Measurements from ENCODE around the gene TRIM13.

TRIM13 gene

DNA sequence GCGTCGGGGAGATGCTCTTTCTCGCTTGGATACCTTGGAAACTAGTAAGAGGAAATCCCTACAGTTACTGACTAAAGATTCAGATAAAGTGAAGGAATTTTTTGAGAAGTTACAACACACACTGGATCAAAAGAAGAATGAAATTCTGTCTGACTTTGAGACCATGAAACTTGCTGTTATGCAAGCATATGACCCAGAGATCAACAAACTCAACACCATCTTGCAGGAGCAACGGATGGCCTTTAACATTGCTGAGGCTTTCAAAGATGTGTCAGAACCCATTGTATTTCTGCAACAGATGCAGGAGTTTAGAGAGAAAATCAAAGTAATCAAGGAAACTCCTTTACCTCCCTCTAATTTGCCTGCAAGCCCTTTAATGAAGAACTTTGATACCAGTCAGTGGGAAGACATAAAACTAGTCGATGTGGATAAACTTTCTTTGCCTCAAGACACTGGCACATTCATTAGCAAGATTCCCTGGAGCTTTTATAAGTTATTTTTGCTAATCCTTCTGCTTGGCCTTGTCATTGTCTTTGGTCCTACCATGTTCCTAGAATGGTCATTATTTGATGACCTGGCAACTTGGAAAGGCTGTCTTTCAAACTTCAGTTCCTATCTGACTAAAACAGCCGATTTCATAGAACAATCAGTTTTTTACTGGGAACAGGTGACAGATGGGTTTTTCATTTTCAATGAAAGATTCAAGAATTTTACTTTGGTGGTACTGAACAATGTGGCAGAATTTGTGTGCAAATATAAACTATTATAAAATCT lies 15.7 kb downstream of the TRIM13 start:
- no peak overlapping the region for H3K4me3 ChIP-seq (ENCODE audit: control insufficient read depth, low read depth, low read length)
- DNase-seq (ENCODE audit: low read depth) = peak; percentile 23
- TF ChIP-seq, protein P1, sequence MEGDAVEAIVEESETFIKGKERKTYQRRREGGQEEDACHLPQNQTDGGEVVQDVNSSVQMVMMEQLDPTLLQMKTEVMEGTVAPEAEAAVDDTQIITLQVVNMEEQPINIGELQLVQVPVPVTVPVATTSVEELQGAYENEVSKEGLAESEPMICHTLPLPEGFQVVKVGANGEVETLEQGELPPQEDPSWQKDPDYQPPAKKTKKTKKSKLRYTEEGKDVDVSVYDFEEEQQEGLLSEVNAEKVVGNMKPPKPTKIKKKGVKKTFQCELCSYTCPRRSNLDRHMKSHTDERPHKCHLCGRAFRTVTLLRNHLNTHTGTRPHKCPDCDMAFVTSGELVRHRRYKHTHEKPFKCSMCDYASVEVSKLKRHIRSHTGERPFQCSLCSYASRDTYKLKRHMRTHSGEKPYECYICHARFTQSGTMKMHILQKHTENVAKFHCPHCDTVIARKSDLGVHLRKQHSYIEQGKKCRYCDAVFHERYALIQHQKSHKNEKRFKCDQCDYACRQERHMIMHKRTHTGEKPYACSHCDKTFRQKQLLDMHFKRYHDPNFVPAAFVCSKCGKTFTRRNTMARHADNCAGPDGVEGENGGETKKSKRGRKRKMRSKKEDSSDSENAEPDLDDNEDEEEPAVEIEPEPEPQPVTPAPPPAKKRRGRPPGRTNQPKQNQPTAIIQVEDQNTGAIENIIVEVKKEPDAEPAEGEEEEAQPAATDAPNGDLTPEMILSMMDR (conservative IDR thresholded peaks at IDR 0.05; ENCODE audit: control insufficient read depth, insufficient read depth, low read depth, low read length) = no peak

GRCh38 chr13:50014386-50014785 lies 17.5 kb downstream of the TRIM13 start:
- no peak overlapping the region for H3K4me3 ChIP-seq (ENCODE audit: control insufficient read depth, low read depth, low read length)
- no peak for DNase-seq (ENCODE audit: low read depth)
- TF ChIP-seq, protein P1 (conservative IDR thresholded peaks at IDR 0.05; ENCODE audit: control insufficient read depth, insufficient read depth, low read depth, low read length) = no peak

DNA sequence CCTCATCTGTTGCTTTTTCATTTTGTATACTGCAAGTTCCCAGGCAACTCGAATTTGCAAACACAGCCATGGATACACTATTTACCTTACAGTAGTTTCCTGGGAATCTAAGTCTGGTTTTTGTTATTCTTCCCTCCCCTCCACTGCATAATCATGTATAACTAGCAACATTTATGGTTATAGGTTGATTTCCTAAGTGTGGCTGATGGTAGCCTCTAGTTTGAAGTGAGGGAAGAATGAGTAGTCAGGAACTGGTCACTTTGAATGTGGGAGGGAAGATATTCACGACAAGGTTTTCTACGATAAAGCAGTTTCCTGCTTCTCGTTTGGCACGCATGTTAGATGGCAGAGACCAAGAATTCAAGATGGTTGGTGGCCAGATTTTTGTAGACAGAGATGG lies 18.4 kb downstream of the TRIM13 start, which contains the start of gene KCNRG:
TSS of gene KCNRG (plus strand) at position 187 of the 400 bp plus-strand sequence. CDS start at position 237, 50 bp downstream.
- peak; percentile 34 for DNase-seq (ENCODE audit: low read depth)
- TF ChIP-seq, protein P1 (conservative IDR thresholded peaks at IDR 0.05; ENCODE audit: control insufficient read depth, insufficient read depth, low read depth, low read length) = no peak
- H3K4me3 ChIP-seq (ENCODE audit: control insufficient read depth, low read depth, low read length) = no peak within 1 kb of the TSS

GRCh38 chr13:50015750-50016149 lies 18.9 kb downstream of the TRIM13 start:
- H3K4me3 ChIP-seq (ENCODE audit: control insufficient read depth, low read depth, low read length) = no peak overlapping the region
- DNase-seq (ENCODE audit: low read depth) = no peak
- TF ChIP-seq, protein P1 (conservative IDR thresholded peaks at IDR 0.05; ENCODE audit: control insufficient read depth, insufficient read depth, low read depth, low read length) = no peak

- TF ChIP-seq, protein P1 (conservative IDR thresholded peaks at IDR 0.05; ENCODE audit: control insufficient read depth, insufficient read depth, low read depth, low read length) = no peak
- DNase-seq (ENCODE audit: low read depth) = peak; percentile 61
- H3K4me3 ChIP-seq (ENCODE audit: control insufficient read depth, low read depth, low read length) = no peak overlapping the region
These were observed 19.6 kb downstream of the TRIM13 start for GRCh38 chr13:50016444-50016843.

DNA sequence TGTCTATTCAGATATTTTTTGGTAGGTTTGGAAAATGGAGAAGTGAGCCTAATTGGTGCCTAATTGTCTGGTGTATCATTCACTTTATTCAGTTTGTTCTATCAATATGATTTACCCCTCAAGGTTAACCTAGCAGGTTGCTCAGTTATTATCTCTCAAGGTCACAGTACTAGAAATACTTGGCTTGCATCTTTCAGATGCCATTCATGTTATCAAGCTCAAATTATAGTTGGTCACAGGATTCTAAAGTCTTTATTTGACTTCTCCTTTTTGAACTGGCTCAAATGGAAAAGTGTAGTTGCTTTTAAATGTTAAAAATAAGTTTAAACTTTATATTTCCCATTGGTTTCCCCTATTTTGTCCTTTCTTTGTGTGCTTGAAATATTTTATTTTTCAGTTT lies 21.0 kb downstream of the TRIM13 start:
- no peak for DNase-seq (ENCODE audit: low read depth)
- TF ChIP-seq, protein P1 (conservative IDR thresholded peaks at IDR 0.05; ENCODE audit: control insufficient read depth, insufficient read depth, low read depth, low read length) = no peak
- no peak overlapping the region for H3K4me3 ChIP-seq (ENCODE audit: control insufficient read depth, low read depth, low read length)
